Measurements from ENCODE around the gene PHOSPHO1.

- TF ChIP-seq CTCF (IDR thresholded peaks at IDR 0.05) (no peak), POLR2A (IDR thresholded peaks at IDR 0.05; ENCODE audit: low read depth) (no peak)
Observed at GRCh38 chr17:49216482-49216881, 14.1 kb downstream of the PHOSPHO1 start.

All from esophagus muscularis mucosa (tissue), 3 donors.